GM18951 (cell line): Measurements from ENCODE around the gene ATP5ME.
"Not testable (repeated sequence)": the region's sequence is repeated elsewhere in the genome, so short reads cannot be mapped to it uniquely, and the experiment has no call there.

Source experiments
- POLR2A ChIP-seq: IDR thresholded peaks from 4 replicates; pipeline ENCODE4 v1.6.1; 2011; ENCODE audit warnings: mild to moderate bottlenecking; ENCODE audit not compliant: insufficient read length, insufficient read depth; ENCODE audit errors: extremely low read depth
- in situ Hi-C: fragments of 300-500 bp; cut with MboI; formaldehyde crosslinking; loops from one replicate; pipeline ENCODE4 v1.12.0; 2022; ENCODE audit warnings: low sequenced_read_pairs, mixed read lengths, inconsistent platforms; ENCODE audit not compliant: unreplicated experiment

ATP5ME gene

DNA sequence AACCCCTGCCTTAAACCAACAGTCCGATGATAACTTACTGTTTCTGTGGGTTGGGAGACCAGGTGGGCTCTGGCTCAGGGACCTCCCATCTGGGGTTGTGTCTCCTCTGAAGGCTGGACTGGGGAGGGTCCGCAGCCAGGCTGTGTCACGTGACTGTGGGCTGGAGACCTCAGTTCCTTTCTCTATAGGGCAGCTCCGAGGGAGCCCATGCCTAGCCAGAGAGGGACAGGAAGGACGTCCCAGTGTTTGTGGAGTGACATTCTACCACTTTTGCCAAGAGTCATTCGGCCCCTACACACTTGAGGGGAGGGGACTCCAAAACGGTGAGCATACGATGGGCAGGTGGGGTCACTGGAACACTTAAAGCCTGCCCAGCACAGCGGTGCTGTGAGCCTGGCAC is 36.0 kb upstream of the ATP5ME start:
- in situ Hi-C loops = no loop called here
- TF ChIP-seq POLR2A = no peak

DNA sequence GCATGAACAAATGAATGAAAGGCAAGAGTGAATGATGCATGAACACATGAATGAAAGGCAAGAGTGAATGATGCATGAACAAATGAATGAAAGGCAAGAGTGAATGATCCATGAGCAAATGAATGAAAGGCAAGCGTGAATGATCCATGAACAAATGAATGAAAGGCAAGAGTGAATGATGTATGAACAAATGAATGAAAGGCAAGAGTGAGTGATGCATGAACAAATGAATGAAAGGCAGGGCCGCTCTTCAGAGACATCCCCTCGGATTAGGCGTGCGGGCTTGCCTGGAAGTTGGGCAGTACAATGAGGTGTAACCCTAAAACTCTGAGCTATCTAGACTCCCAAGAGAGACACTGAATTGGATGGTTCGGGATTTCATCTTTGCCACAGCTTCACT is 35.3 kb upstream of the ATP5ME start:
- no peak for TF ChIP-seq POLR2A
- in situ Hi-C loops = no loop called here

DNA sequence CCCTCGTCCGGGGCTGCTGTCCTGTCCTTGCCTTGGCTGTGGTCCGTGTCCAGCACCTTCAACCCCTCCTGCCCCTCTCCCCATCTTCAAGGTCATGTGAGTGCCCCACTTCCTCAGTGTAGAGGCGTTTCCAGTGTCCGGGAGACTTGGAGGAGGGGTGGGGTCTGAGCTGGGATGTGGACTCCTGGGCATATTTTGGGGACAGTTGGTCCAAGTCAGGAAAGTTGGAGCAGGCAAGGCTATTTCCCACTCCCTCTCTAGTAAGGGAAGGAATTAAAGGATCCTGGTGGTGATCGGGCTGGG is 34.5 kb upstream of the ATP5ME start:
- no peak for TF ChIP-seq POLR2A
- in situ Hi-C loops = no loop called here

DNA sequence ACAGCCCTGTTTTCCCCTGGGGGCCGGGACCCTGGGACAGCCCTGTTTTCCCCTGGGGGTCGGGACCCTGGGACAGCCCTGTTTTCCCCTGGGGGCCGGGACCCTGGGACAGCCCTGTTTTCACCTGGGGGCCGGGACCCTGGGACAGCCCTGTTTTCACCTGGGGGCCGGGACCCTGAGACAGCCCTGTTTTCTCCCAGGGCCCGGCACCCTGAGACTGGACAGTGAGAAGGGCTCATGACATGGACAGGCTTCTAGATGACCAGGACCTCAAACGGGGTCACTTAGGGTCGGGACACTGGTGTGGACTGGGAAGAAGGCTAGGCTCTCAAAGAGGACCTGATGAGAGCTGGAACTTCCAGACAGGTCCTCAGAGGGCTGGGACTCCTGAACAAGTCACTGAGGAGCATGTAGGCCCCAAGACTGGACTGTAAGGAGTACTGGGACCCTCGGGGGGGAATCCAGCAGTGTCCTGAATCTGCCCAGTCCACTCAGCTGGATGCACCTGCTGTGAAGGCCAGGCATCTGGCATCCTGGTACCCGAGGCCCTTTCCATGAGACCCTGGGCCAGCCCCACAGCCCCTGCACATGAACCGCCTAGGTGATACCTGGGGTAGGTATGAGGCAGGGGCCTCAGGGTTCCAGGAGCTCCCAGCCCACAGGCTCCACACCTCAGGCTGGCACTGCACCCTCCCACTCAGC is 34.0 kb upstream of the ATP5ME start:
- in situ Hi-C loops = no loop called here
- TF ChIP-seq POLR2A = no peak

DNA sequence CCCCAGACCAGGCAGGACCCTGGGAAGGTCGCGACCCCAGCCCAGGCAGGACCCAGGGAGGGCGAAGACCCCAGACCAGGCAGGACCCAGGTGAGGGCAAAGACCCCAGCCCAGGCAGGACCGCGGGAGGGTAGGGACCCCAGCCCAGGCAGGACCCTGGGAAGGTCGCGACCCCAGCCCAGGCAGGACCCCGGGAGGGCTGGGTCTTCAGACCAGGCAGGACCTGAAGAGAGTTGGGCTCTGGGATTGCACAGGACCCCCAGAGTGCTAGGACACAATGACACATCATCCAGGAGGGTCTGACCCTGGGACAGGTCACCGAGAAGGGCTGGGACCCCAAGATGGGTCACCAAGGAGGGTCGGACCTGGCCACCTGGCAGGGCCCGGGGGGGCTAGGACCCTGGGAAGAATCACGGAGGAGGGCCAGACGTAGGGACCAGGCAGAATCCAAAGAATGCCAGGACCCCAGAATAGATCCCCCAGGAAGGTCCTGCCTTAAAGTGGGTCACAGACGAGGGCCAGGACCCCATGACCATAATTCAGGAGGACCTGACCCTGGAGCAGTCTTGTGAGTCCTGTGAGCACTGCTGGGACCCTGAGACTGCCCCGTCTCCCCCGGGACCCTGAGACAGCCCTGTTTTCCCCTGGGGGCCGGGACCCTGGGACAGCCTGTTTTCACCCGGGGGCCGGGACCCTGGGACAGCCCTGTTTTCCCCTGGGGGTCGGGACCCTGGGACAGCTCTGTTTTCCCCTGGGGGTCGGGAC is 32.9 kb upstream of the ATP5ME start:
- in situ Hi-C loops = no loop called here
- no peak for TF ChIP-seq POLR2A

DNA sequence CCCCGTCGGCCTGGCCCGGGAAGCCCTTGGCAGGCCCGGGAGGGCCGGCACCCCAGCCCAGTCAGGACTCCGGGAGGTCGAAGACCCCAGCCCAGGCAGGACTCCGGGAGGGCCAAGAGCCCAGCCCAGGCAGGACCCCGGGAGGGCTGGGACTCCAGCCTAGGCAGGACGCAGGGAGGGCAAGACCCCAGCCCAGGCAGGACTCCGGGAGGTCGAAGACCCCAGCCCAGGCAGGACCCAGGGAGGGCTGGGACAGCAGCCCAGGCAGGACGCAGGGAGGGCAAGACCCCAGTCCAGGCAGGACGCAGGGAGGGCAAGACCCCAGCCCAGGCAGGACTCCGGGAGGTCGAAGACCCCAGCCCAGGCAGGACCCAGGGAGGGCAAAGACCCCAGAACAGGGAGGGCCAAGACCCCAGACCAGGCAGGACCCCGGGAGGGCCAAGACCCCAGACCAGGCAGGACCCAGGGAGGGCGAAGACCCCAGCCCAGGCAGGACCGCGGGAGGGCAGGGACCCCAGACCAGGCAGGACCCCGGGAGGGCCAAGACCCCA is 32.1 kb upstream of the ATP5ME start:
- in situ Hi-C loops = not testable (repeated sequence)

DNA sequence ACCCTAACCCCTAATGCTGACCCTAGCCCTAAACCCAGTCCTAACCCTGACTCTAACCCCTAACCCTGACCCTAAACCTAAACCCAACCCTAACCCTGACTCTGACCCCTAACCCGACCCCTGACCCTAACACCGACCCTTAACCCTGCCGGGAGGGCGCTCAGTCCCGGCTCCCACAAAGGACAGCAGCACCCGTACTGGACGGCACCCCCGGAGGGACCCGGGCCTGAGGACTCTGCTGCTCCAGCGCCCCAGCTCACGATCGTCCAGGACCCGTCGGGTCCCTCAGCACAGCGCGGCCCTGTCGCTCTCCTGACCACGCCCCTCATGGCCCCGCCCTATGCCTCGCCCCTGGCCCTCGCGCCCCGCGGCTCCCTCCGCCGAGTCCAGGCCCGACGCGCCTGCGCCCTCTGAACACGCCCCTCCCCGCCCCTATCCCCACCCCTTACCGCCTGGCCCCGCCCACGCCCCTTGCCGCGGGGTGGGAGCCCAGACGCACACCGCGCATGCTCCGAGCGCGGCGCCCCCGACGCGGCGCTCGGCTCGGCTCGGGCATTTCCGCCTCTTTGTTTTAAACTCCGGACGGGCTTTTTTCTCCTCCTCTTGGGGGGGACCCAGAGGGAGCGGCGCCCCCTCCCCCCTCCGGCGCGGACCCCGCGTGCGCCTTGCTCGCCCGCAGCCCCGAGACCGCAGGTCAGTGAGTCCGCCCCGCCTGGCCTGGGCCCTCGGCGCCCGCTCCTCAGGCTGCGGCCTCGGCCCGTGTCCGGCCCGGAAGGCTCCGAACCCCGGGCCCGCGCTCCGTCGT is 31.4 kb upstream of the ATP5ME start, which contains the start of gene PCGF3:
PCGF3 (plus strand) TSS at position 555 of the 805 bp plus-strand sequence. CDS start 27,849 bp downstream, outside the sequence.
- in situ Hi-C loops = no loop called here
- peak; percentile 75 for TF ChIP-seq POLR2A

DNA sequence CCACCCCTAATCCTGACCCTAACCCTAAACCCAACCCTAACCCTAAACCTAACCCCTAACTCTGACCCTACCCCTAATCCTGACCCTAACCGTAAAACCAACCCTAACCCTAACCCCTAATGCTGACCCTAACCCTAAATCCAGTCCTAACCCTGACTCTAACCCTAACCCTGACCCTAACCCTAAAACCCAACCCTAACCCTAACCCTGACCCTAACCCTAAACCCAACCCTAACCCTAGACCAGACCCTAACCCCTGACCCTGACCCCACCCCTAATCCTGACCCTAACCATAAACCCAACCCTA is 30.8 kb upstream of the ATP5ME start:
- TF ChIP-seq POLR2A = no peak

DNA sequence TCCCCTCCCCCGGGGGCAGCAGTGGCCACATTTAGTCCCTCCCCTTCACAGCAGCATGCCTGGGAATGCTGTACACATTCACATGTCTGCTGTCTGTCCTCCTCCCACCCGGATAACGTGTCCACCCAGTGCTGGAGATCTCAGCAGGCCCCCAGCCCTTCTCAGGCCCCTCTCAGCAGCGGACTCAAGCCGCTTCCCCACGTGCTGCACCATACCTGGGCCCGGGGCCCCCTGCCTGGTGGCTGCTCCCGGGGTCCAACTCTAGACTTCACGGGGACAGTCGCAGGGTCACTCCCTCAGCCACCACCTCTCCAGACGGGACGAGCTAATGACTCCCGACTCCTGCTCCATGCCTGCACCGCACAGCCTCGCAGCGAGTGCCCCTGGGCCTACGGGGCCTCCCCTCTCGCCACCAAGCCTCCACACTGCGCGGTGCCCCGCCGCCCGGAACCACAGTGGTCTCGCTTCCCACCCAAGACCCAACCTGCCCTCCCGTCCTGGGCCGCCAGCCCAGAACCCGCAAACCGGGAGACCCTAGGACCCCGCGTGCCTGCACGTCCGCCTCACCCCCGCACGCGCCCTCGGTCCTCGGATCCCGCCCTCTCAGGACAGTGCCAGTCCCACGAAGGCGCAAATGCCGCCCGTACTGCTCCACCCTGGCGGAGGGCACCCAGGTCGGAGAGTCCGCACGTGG is 30.3 kb upstream of the ATP5ME start:
- in situ Hi-C loops = no loop called here
- TF ChIP-seq POLR2A = no peak

More for the DNA sequence above, 30.8 kb upstream of the ATP5ME start:
- in situ Hi-C loops = no loop called here

DNA sequence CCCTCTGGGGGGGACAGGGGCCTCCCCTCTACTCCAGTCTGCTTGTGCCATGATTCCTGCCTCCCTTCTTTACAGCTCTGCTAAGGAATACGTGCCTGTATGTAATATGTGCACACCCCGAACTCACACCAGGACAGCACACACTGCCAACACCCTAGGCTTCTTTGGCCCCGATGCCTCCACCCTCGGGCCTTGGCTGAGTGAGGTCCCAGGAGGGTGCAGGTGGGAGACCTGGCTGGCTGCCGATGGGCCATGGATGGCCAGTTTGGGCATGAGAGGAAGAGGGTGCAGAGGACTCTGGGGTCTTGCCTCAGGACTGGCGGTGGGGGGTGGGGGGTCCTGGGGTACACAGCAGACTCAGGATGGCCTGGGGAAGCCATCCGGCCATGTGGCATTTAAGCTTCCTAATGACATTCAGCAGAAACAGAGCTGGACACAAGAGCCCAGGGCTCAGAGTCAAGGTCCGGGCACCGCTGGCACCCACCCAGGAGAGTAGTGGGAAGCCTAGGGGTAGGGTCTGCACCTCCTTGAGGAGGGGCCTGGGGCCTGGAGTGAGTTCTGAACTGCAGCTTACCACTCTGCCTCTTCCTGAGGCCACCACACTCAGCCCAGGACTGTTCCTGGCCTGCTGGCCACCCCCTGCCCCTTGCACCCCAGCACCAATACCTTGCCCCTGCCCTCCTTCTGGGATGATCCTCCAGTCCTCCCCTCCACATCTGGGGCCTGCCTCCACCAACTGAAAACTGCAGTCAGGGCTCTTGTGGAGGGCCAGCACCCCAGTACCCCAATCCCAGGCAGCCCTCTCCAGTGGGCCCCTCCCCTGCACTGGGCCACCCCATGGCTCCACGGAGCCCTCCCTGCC is 29.5 kb upstream of the ATP5ME start:
- in situ Hi-C loops = no loop called here
- TF ChIP-seq POLR2A = no peak

DNA sequence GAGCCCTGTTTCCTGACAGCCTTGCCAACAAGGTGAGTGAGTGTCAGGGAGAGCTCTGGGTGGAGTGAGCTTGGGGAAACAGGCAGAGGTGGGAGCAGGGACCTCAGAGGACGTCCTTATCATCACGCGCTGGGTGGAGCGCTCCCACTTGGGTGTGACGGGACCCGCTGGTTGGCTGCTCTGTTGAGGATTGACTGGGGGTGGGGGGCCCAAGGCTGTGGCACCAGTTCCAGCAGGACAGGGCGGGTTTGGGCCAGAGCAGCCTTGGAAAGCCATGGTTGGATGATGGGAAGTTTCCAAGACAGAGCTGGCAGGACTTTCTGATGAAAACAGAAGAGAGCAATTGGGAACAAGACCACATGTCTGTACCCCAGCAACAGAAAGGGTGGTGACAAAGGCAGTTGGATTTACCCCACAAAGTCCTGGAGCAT is 28.6 kb upstream of the ATP5ME start:
- TF ChIP-seq POLR2A = no peak

DNA sequence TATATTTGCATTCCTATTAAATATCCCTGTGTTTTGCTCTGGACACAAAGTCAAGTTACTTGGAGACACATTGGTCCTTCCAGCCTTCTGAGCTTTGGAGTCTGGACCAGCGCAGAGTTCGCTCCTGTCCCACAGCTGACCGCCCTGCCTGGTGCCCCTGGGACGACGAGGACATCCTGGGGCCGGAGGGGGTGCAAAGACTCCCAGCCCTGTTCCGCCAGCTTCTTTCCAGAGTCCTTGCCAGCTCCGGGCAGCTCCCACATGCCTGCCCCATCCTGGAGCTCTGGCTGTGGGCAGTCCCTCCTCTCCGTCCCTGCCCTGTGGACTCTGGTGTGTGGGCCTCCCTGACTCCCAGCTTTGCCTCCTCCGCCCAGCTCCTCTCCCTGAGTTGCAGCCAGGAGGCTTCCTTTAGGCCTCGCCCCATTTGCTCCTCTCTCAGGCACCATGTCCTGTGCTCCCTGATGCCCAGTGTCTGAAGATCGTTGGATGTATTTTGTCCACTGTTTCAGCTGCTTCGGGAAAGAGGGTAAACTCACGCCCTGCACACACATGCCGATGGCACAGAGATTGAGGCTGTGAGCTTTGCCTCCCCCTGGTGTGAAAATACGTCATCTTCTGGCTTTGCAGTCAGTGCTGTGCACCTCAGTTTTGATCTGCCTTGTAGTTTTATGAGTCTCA is 26.6 kb upstream of the ATP5ME start:
- no peak for TF ChIP-seq POLR2A
- in situ Hi-C loops = no loop called here

More for the DNA sequence above, 28.6 kb upstream of the ATP5ME start:
- in situ Hi-C loops = no loop called here
